ENCODE measurements around the gene ZNF426. TPM values are rescaled to one million over a fixed set of nuclear protein-coding genes. Genes with fewer than 3 reads are reported as not detected.

The ZNF426 gene
- total and polyA plus RNA-seq, 2 of the 13 experiments (the other 11 are each of a cell fraction or from before 2014, with no cell fraction given): 3.8 to 14.9 TPM

GRCh38 chr19:9523885-9524474 lies 14.5 kb downstream of the ZNF426 start (continued):
- TF ChIP-seq PAXIP1 (CRISPR knock-in tag; conservative IDR thresholded peaks at IDR 0.05) (no peak), ZNF562 (CRISPR knock-in tag; IDR thresholded peaks at IDR 0.05; ENCODE audit: borderline replicate concordance) (no peak), MTF1 (CRISPR knock-in tag; IDR thresholded peaks at IDR 0.05) (no peak), NONO (IDR thresholded peaks at IDR 0.05) (no peak), NONO (CRISPR knock-in tag; conservative IDR thresholded peaks at IDR 0.05) (no peak)

DNA sequence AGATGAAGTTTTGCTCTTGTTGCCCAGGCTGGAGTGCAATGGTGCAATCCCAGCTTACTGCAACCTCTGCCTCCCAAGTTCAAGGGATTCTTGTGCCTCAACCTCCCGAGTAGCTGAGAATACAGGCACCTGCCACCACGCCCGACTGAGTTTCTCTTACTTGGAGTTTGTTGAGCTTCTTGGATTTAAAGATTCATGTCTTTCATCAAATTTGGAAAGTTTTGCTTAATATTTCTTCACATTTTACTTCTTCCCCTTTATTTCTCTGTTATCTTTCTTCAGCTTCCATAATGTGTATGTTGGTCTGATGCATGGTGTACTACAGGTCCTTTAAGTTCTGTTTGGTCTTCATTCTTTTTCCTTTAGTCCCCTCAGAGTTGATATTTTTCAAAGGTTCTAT lies 31.2 kb downstream of the ZNF426 start:
- ChIA-PET CTCF (ENCODE audit: low intra/inter-chr PET ratio, low total read pairs) (no interaction called here), POLR2A (no interaction called here)
- ATAC-seq (no peak), FAIRE-seq (no peak), DNase-seq (ENCODE audit: low spot score) (no peak)
- no peak overlapping the region for H3K4me2 ChIP-seq (ENCODE audit: low read depth, low read length)
- in situ Hi-C loops (cut with HindIII; ENCODE audit: extremely low pct_ligation_motif_present, low pct_unique_long_range_greater_than_20kb): no loop called here
- H3K36me3 ChIP-seq (replicated peaks in 1 of 2; ENCODE audit: control insufficient read depth in 1 of 2, insufficient read depth in 2 of 2, low read length in 2 of 2): no peaks in the 10 kb centered on the region
- WGBS (ENCODE audit: low lambda C conversion rate): 4% methylated on average over 3 of the region's 3 CpGs
- no TSS peak for BruUV-seq (replicated peaks)
- intact Hi-C loops (cut with micrococcal nuclease; ENCODE audit: unreplicated experiment): no loop called here
- H2AFZ ChIP-seq (ENCODE audit: low read length): no peak overlapping the region
- no peak overlapping the region for H3K4me3 ChIP-seq (replicated peaks in 1 of 3; ENCODE audit: insufficient read depth in 1 of 3, low read depth in 2 of 3, low read length in 3 of 3)
- no peak overlapping the region for H3K27ac ChIP-seq (ENCODE audit: extremely low read length, insufficient read depth, low read length)
- no peaks in the 10 kb centered on the region for H3K4me1 ChIP-seq (ENCODE audit: insufficient read depth, low read length)
- H3K9ac ChIP-seq (ENCODE audit: insufficient read depth, low read depth, low read length): no peak overlapping the region
- H3K79me2 ChIP-seq (ENCODE audit: insufficient read depth, low read length): no peaks in the 10 kb centered on the region
- H3K27me3 ChIP-seq (ENCODE audit: control insufficient read depth in 1 of 2, insufficient read depth in 2 of 2, low read length in 2 of 2): no peaks in the 10 kb centered on the region
- no peaks in the 10 kb centered on the region for H4K20me1 ChIP-seq (ENCODE audit: insufficient read depth, low read length)
- peaks cover 55% of the 10 kb centered on the region for H3K9me3 ChIP-seq (ENCODE audit: low read length)
- TF ChIP-seq ZNF547 (CRISPR knock-in tag; IDR thresholded peaks at IDR 0.05): no peak
- no peak for TF ChIP-seq AHDC1 (CRISPR knock-in tag; IDR thresholded peaks at IDR 0.05; ENCODE audit: borderline replicate concordance)
- TF ChIP-seq HHEX (CRISPR knock-in tag; IDR thresholded peaks at IDR 0.05): no peak
- no peak for TF ChIP-seq RXRB (CRISPR knock-in tag; IDR thresholded peaks at IDR 0.05; ENCODE audit: borderline replicate concordance)
- TF ChIP-seq ADNP (CRISPR knock-in tag; IDR thresholded peaks at IDR 0.05): no peak
- no peak for TF ChIP-seq ZNF605 (CRISPR knock-in tag; IDR thresholded peaks at IDR 0.05)
- no peak for TF ChIP-seq SMC3 (IDR thresholded peaks at IDR 0.05; ENCODE audit: low read length)
- no peak for TF ChIP-seq ZNF780A (CRISPR knock-in tag; IDR thresholded peaks at IDR 0.05)
- TF ChIP-seq ZNF432 (CRISPR knock-in tag; IDR thresholded peaks at IDR 0.05; ENCODE audit: borderline replicate concordance): no peak
- TF ChIP-seq JDP2 (CRISPR knock-in tag; IDR thresholded peaks at IDR 0.05; ENCODE audit: borderline replicate concordance): no peak
- TF ChIP-seq MBNL3 (CRISPR knock-in tag; conservative IDR thresholded peaks at IDR 0.05): no peak
- no peak for TF ChIP-seq YEATS4 (CRISPR knock-in tag; IDR thresholded peaks at IDR 0.05; ENCODE audit: borderline replicate concordance)
